HuH-7.5 (cell line): ENCODE results near the gene TAP1.
"Not testable (repeated sequence)": the region's sequence is repeated elsewhere in the genome, so short reads cannot be mapped to it uniquely, and the experiment has no call there.

Source experiments
- DNase-seq: peaks from one replicate; pipeline ENCODE4 v3.0.0; 2011; ENCODE audit warnings: low spot score

The TAP1 gene

GRCh38 chr6:32839356-32839755 is 14.1 kb downstream of the TAP1 start:
- no peak for DNase-seq

GRCh38 chr6:32838114-32838958 is 15.2 kb downstream of the TAP1 start, which contains the start of gene TAP2:
TAP2 (minus strand) TSS chr6:32838739; CDS start chr6:32838233, 506 bp downstream.
- DNase-seq: peak; percentile 82

GRCh38 chr6:32837651-32838113 is 15.8 kb downstream of the TAP1 start:
- DNase-seq: no peak

GRCh38 chr6:32836873-32837272 is 16.6 kb downstream of the TAP1 start:
- no peak for DNase-seq

- DNase-seq: no peak
Measured at GRCh38 chr6:32835167-32835893, 18.2 kb downstream of the TAP1 start.

GRCh38 chr6:32833664-32834063 is 19.8 kb downstream of the TAP1 start:
- no peak for DNase-seq

- DNase-seq: no peak
Measured at GRCh38 chr6:32832535-32832934, 21.0 kb downstream of the TAP1 start.

GRCh38 chr6:32830936-32831335 is 22.6 kb downstream of the TAP1 start:
- DNase-seq: no peak

- no peak for DNase-seq
Measured at GRCh38 chr6:32830017-32830416, 23.5 kb downstream of the TAP1 start.

GRCh38 chr6:32829495-32829894 is 24.0 kb downstream of the TAP1 start:
- DNase-seq: no peak

- DNase-seq: no peak
Measured at GRCh38 chr6:32827025-32827424, 26.5 kb downstream of the TAP1 start.

- DNase-seq: no peak
Measured at GRCh38 chr6:32825966-32826365, 27.5 kb downstream of the TAP1 start.

- no peak for DNase-seq
Measured at GRCh38 chr6:32819729-32820128, 33.8 kb downstream of the TAP1 start.

GRCh38 chr6:32818867-32819266 is 34.6 kb downstream of the TAP1 start:
- DNase-seq: no peak

GRCh38 chr6:32816746-32817204 is 36.7 kb downstream of the TAP1 start, which contains the start of gene HLA-DOB:
HLA-DOB (minus strand) TSS chr6:32817002; CDS start chr6:32816951, 51 bp downstream.
- no peak for DNase-seq

- DNase-seq: no peak
Measured at GRCh38 chr6:32815996-32816395, 37.5 kb downstream of the TAP1 start.

- DNase-seq: no peak
Measured at GRCh38 chr6:32815115-32815514, 38.4 kb downstream of the TAP1 start.

- no peak for DNase-seq
Measured at GRCh38 chr6:32814145-32814544, 39.4 kb downstream of the TAP1 start.

GRCh38 chr6:32809171-32809570 is 44.3 kb downstream of the TAP1 start:
- DNase-seq: no peak

- no peak for DNase-seq
Measured at GRCh38 chr6:32807020-32807580, 46.4 kb downstream of the TAP1 start.

GRCh38 chr6:32805404-32805803 is 48.1 kb downstream of the TAP1 start:
- not testable (repeated sequence) for DNase-seq

- no peak for DNase-seq
Measured at GRCh38 chr6:32803416-32803815, 50.1 kb downstream of the TAP1 start.

- DNase-seq: no peak
Measured at GRCh38 chr6:32799740-32800139, 53.8 kb downstream of the TAP1 start.
